ENCODE measurements around the gene OR7D2. TPM values are rescaled to one million over a fixed set of nuclear protein-coding genes. Genes with fewer than 3 reads are reported as not detected.

OR7D2 gene
- not detected for total RNA-seq

DNA sequence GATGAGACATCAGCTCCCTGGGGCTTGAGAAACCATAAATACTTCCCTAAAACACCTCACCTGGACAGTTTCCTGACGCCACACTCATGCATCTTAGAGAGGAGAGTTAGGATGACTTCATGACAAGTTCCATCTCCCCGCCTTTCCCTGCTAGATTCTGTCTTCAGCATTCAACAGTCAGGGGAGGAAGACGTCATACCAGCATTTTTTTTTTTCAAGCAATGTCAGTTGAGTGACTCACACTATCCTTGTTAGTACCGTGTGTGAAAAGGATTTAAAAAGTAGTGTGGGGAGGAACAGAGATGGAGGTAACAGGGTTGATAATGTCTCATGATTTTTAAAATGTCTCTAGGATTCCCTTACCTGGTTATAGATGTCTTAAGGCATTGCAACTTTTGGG lies at the start of gene OR7D2:
OR7D2 (plus strand) TSS at position 79 of the 400 bp plus-strand sequence. CDS start 6,803 bp downstream, outside the sequence.
- CTCF ChIA-PET, result interaction anchor here (1.0 kb wide), 1 partner anchor 26 kb away, joined by 3 read pairs; no protein-coding TSS in a partner anchor
- POLR2A ChIA-PET, result no interaction called here

DNA sequence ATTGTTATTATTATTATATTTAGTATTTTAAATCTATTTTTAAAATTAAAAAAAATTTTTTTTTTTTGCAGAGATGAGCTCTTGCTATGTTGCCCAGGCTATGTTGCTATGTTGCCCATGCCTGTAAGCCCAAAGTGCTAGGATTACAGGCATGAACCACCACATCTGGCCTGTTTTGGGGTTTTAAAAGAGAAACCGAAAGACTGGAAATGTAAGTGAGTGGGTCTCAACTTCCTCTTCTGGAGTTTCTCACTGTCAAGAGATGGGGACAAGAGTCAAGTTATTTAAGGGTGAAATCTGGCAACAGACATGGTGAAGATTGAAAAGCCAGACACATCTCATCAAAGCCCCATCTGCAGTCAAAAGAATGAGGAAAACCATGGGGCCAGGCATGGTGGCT lies 47.8 kb upstream of the OR7D2 start:
- POLR2A ChIA-PET, result no interaction called here
- CTCF ChIA-PET, result interaction anchor here (0.6 kb wide), 1 partner anchor 359 kb away, joined by 3 read pairs; no protein-coding TSS in a partner anchor

DNA sequence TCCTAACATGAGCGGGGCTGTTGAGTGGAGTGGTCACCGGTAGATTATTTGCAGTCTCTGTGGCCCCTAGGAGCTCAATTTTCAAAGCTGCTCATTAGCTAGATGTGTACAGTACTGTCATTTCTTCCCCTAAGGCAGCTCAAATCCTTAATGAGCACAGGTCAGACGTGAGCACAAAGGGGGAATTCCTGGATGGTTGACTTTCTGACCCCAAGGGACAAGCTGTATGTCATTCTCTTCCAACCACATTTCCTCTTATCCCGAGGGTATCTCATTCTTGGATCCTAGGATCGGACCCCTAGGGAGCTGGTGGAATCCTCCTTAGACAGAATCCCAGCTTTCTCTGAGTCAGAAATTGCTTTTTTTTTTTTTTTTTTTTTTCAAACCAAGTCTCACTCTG lies 46.4 kb upstream of the OR7D2 start:
- POLR2A ChIA-PET, result interaction anchor here (0.6 kb wide), 1 partner anchor 1098 kb away, joined by 5 read pairs; no protein-coding TSS in a partner anchor
- CTCF ChIA-PET, result no interaction called here

DNA sequence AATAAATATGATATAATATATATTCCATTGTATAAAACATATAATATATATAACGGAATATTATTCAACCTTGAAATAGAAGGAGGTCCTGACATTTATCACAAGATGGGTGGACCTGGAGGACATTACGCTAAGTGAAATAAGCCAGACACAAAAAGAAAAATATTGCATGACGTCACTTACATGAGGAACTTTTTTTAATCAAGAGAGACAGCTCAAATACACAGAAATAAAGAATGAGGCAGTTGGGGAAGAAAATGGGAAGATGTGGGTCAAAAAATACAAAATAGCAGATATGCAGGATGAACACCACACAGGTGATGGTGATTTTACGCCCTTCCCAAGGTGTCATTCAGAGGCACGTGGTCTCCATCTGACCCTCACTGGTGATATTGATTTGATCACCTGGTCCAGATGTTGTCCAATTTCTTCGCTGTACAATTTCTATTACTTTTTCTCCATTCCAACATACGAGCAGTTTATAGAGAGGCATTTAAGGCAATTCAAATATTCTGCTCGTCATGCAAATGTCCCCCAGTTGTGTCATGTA lies 39.1 kb upstream of the OR7D2 start:
- ChIA-PET POLR2A (no interaction called here), CTCF (no interaction called here)

DNA sequence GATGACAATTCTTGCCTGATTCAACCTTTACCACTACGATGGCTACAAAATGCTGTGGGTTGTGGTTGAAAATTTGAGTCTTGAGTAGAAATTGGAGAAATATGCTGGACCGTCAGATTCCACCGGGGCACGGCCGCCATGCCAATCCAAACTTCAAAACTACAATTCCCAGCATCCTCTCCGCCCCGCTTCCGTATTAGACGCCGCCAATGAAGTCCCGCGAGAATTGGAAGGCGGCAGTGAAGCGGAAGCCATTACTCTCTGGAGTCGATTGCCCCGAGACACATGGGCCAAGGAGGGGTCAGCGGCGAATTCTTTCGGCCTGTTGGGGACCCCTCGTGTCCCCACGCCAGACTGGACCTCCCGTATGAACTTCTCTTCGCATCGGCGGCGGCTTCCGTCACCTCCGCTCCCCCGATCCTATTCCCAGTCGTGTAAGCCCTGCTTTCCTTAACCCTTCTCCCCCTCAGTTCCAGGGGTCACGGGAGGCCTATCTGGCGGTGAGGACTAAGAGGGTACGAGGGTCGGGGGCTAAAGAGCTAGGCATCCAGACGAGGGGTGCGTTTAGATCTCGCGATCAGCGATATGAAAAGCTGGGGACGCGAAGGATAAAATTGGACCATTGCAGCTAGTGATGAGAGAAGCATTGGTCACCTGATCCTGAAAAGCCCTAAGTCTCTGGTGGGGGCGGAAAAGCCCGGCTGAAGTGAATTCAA lies 38.5 kb upstream of the OR7D2 start, which contains the start of gene ZNF317:
ZNF317 (plus strand) TSS at position 239 of the 716 bp plus-strand sequence. CDS start 15,620 bp downstream, outside the sequence.
- CTCF ChIA-PET, result interaction anchor here (0.5 kb wide), 1 partner anchor 28 kb away, joined by 3 read pairs; no protein-coding TSS in a partner anchor
- POLR2A ChIA-PET, result interaction anchor here (1.0 kb wide), 1 partner anchor 170 kb away, joined by 4 read pairs; no protein-coding TSS in a partner anchor

DNA sequence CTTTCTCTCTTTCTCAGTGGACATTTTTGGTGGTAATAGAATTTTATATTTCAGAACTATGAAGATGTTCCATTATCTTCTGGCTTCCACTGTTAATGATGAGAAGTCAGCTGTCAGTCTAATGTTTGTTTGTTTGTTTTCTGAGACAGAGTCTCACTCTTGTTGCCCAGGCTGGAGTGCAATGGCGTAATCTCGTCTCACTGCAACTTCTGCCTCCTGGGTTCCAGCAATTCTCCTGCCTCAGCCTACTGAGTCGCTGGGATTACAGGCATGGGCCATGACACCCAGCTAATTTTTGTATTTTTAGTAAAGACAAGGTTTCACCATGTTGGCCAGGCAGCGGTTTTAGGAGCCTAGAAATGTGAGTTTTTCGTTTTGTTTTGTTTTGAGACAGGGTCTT lies 33.9 kb upstream of the OR7D2 start:
- POLR2A ChIA-PET, result no interaction called here
- CTCF ChIA-PET, result interaction anchor here (0.6 kb wide), 1 partner anchor 589 kb away, joined by 3 read pairs; no protein-coding TSS in a partner anchor

DNA sequence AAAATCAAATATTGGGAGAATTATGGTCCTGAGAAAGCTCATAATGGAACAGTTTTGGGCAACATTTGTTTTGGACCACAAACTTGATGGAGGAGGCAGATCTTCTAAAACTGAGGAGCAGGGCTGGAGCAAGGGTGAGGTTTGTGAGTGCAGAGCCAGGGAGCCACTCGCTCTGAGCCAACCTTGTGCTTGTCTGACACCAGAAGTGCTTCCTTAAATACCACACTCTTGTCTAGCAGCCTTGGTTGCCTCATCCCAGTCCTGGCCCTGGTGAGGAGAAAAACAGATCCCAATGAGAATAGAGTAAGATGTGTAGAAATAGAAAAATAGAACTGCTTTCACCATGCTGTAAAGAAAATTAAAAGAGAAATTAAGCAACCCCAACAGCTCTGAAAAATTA lies 31.9 kb upstream of the OR7D2 start:
- POLR2A ChIA-PET, result no interaction called here

DNA sequence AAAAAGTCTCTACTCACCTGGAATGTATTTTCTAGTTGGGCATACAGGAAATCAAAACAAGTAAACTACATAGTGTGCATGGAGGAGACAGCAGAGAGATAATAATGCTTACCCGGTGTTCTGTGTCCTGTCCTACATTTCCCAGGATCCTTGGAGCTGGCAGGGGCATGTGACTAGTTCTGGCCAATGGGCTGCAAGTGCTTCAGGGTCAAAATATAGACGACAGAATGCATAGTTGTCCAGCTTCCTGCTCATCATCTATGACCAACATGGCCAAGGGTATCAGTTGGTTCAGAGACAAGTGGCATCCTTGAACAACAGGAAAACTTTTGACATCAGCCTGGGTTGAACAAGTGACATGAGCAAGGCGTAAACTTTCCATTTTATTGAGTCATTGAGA lies 30.1 kb upstream of the OR7D2 start:
- POLR2A ChIA-PET, result no interaction called here
- CTCF ChIA-PET, result interaction anchor here (1.1 kb wide), 1 partner anchor 19 kb away, joined by 3 read pairs; no protein-coding TSS in a partner anchor

More for the DNA sequence above, 31.9 kb upstream of the OR7D2 start:
- CTCF ChIA-PET, result no interaction called here

DNA sequence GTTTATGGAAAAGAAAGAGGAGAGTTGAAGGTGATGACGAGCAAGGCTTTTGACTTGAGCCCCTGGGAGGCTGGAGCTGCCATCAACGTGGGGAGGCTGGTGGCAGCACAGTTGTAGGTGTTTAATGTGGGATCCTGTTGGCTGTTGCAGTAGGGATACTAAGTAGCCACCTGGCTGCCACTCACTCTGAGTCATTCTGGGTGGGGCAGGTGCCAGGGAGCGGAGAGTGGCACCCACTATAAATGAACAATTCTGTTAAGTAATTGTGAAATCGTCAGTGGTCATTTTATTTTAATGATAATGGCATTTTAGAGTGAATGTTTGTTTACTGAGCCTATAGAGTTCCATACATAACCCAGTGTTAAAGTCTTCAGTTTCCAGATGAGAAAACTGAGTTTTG lies 28.8 kb upstream of the OR7D2 start:
- ChIA-PET POLR2A (no interaction called here), CTCF (no interaction called here)

DNA sequence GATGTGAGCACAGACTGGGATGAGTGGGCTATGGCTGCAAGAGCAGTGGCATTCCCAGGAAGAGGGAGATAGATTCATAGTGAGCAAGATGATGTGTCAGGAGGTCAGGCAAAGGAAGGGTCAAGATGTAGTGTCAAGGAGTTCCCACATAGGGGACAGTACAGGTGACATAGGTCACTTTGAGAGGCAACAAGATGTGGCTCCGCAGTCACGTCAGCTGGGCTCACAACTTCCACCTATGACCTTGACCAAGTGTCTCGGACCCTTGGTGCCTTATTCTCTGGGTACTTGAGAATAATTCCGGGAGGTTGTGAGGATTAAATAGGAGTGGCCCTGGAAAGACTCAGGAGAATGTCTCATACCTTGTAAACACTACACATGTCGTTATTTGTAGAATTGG lies 28.1 kb upstream of the OR7D2 start:
- ChIA-PET POLR2A (no interaction called here), CTCF (no interaction called here)

DNA sequence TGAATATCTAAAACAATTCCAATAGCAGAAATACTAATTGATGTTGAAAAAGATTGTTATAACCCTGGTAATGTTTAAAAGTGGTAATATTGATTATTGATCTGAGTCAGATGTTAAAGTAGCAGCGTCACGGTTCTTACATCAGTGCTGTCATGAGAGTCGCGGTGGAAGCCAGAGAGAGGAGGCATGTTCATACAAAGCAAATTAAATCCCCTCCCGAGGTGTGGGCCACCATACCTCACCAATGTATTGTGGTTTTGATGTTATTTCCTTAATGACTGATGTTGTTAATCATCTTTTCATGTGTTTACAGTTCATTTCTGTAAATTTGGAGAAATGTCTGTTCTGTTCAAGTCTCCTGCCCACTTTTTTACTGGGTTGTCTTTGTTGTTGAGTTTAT lies 27.4 kb upstream of the OR7D2 start:
- CTCF ChIA-PET, result no interaction called here

DNA sequence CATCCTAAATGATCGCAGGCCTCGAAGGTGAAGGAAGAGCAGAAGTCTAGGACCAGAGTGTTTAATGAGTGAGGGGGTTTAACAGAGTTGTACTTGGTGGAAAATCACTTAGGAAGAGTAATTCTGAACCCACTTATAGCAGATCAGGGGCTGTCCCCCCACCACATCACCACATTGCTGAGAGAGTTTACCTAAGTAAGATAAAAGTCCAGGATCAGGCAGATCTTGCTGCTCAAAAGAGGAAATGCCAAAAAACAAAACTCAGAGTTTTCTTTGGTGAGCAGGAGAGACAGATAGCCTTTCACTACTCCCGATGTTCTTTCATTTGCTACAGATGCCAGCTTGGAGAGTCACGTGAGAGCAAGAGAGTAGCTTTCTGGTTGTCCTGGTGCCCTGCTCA lies 23.2 kb upstream of the OR7D2 start:
- CTCF ChIA-PET, result no interaction called here
- POLR2A ChIA-PET, result no interaction called here

More for the DNA sequence above, 27.4 kb upstream of the OR7D2 start:
- POLR2A ChIA-PET, result no interaction called here

DNA sequence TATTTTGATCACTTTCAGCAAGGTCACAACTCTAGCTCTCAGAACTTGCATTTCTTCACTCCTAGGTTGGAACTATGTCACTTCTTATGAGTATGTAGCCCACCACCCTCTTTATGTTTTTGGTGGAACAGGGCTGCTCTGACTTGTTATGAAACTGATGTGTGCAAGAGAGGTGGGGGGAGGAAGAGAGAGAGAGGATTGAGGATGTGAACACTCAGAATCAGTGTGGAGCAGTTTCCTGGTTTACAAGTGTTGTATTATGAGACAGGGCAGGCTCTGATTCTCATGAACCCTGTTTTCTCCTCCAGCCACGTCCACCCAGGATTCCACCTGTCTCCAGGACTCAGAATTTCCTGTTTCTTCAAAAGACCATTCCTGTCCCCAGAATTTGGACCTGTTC lies 22.5 kb upstream of the OR7D2 start:
- CTCF ChIA-PET, result no interaction called here
- POLR2A ChIA-PET, result no interaction called here

DNA sequence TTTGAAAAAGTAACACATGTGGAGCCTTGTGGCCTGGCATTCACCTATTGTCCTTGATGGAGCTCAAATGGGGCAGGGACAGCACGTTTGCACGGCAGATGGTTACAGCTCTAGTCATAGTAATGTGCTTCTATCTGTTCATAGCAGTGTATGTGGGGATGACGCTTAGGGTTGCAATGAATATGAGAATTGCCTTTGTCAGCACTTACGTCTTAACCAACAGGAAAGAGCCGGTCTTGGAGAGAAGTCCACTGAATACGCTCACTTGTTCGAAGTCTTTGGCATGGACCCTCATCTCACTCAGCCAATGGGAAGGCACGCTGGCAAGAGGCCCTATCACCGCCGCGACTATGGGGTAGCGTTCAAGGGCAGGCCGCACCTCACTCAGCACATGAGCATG lies 18.9 kb upstream of the OR7D2 start:
- ChIA-PET CTCF (no interaction called here), POLR2A (no interaction called here)

DNA sequence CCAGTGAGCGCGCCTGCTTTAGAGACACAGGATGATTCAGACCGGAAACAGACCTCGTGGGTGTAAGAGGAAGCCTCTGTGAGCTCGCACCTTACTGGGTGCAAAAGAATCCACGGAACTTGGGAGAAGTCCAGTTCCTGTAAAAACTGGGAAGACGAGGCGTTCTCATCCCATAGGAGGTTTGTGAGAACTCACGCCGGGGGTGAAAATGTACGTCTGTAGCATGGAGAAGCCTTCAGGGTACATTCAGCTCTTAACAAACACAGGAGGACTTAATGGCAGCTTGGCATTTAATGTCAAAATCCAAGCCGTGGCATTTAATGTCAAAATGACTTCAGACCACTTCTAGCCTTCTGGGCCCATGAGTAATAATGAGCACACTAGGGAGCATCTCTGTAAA lies 17.4 kb upstream of the OR7D2 start:
- ChIA-PET CTCF (no interaction called here), POLR2A (no interaction called here)

DNA sequence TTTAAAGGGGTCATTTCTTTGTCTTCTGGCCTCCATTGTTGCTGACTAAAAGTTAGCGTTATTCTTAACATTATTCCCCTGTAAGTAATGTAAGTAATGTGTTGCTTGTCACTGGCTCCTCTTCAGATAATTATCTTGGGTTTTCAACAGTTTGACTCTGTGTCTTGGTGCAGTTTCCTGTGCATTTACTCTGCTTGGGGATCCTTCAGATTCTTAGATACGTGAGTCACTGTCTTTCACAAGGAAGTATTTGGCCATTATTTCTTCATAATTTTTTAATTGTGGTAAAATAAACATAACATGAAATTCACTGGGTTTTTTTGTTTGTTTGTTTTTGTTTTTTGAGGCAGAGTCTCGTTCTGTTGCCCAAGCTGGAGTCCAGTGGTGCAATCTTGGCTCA lies 13.5 kb upstream of the OR7D2 start:
- ChIA-PET CTCF (no interaction called here), POLR2A (no interaction called here)

DNA sequence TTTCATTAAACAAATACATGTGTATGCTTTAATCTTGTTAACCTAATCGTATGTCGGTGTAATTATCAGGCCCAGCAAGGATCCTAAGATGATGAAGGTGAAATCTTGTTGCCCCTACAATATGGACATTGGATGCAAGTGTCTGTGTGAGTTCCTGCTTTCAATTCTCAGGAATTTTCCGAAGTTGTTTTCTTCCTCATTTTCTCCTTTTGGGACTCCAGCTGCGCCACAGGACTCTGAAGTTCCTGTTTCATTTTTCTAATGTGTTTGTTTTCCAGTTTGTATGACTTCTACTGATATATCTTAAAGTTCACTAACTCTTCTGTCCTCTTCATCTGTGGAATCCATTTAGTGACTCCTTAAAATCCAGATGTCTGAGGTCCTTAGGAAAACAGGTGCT lies 11.9 kb upstream of the OR7D2 start:
- POLR2A ChIA-PET, result no interaction called here

DNA sequence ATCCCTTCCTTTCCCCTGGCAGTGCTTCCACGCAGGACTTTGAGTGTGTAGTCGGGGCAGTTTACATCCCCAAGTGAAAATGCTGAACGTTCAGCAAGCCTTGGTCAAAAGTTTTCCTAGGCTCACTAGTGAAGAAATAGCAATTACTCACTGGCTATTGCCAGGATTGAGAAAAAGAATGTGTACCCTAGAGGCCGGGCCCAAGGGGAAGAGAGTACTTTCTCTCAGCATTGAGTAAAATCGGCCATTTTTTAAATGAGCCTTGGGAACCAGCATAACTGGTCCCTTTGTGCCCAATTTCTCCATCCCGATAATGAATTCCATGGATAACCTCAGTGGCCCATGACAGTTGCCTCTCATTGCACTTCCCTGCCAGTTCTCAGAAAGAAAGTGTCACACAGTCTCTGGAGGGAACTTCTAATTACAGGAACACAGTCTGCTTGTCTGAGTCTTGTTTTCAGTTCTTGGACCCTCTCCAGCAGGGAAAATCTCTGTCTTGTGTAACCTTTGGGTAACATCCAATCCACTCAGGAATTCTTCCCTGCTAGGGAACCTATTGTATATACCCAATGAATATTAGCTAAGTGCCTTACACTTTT lies 7.3 kb upstream of the OR7D2 start:
- CTCF ChIA-PET, result no interaction called here
- POLR2A ChIA-PET, result no interaction called here

More for the DNA sequence above, 11.9 kb upstream of the OR7D2 start:
- CTCF ChIA-PET, result no interaction called here

DNA sequence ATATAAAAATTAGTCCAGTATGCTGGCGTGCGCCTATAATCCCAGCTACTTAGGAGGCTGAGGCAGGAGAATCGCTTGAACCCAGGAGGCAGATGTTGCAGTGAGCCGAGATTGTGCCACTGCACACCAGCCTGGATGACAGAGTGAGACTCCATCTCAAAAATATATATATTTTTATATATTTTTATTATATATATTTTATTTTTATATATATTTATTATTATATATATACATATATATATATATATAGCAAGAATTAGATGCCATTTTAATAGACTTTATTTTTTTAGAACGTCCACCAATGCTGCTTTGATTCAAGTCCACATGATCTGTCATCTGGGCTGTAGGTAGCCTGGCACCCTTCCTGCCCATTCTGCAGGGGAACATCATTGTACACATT lies 3.5 kb upstream of the OR7D2 start:
- CTCF ChIA-PET, result no interaction called here
- POLR2A ChIA-PET, result no interaction called here

DNA sequence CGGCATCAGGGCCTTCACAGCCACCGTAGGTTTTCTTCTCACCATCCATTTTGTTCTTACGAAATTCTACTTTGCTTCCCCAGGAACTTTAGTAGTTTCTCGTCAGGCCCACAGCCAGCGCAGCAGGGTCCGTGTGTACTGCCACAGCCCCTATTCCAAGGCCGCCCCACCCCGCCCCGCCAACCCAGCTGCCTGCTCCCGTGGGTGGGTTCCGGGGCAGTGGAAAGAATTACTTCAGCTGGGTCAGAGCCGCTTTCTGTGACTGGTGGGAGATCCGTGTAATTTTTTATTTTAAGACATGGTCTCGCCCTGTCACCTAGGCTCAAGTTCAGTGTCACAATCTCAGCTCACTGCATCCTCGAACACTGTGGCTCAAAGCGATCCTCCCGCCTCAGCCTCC lies 4.2 kb downstream of the OR7D2 start:
- POLR2A ChIA-PET, result no interaction called here
- CTCF ChIA-PET, result no interaction called here

DNA sequence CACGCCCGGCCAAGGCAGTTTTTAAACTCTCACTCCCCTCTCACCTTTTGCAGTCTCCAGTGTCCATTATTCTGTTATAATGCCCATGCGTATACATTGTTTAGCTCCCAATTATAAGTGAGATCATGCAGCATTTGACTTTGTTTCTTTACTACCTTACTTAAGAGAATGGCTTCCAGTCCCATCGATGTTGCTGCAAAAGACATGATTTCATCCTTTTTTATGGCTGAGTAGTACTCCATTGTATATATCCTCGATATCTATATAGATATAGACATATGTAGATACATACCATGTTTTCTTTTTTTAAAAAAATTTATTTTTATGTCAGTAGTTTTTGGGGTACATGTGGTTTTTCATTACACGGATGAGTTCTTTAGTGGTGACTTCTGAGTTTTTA lies 8.4 kb downstream of the OR7D2 start:
- CTCF ChIA-PET, result no interaction called here
- POLR2A ChIA-PET, result no interaction called here
